HG02938 (cell line): ENCODE data around the gene PPFIA1.
A peak's percentile ranks its signal among the peaks of the same experiment; 100 is the strongest.
"Not testable (repeated sequence)": the region's sequence is repeated elsewhere in the genome, so short reads cannot be mapped to it uniquely, and the experiment has no call there.

Source experiments
- ATAC-seq: cut with Tn5 transposase; IDR thresholded peaks from one replicate; pipeline ENCODE4 v1.9.1; 2021; ENCODE audit warnings: mild to moderate bottlenecking, moderate library complexity; ENCODE audit not compliant: unreplicated experiment

The PPFIA1 gene

GRCh38 chr11:70250876-70251658, 19.4 kb upstream of the PPFIA1 start:
- no peak for ATAC-seq

GRCh38 chr11:70251659-70252321, 18.7 kb upstream of the PPFIA1 start:
- no peak for ATAC-seq

GRCh38 chr11:70252844-70253243, 17.6 kb upstream of the PPFIA1 start:
- no peak for ATAC-seq

- ATAC-seq = no peak
Observed at GRCh38 chr11:70255477-70256116, 14.9 kb upstream of the PPFIA1 start.

GRCh38 chr11:70259077-70259476, 11.4 kb upstream of the PPFIA1 start:
- not testable (repeated sequence) for ATAC-seq

GRCh38 chr11:70262951-70263350, 7.5 kb upstream of the PPFIA1 start:
- ATAC-seq = no peak

GRCh38 chr11:70263363-70263762, 7.1 kb upstream of the PPFIA1 start:
- ATAC-seq = no peak

GRCh38 chr11:70265341-70265740, 5.1 kb upstream of the PPFIA1 start:
- no peak for ATAC-seq

- ATAC-seq = no peak
Observed at GRCh38 chr11:70267405-70267950, 3.0 kb upstream of the PPFIA1 start.

GRCh38 chr11:70268526-70268925, 2.0 kb upstream of the PPFIA1 start:
- ATAC-seq = no peak

GRCh38 chr11:70270877-70271648, 573 bp downstream of the PPFIA1 start:
- ATAC-seq = peak; percentile 32

GRCh38 chr11:70271649-70271953, 1.1 kb downstream of the PPFIA1 start:
- no peak for ATAC-seq

GRCh38 chr11:70272009-70272408, 1.5 kb downstream of the PPFIA1 start:
- ATAC-seq = no peak

GRCh38 chr11:70278994-70279393, 8.5 kb downstream of the PPFIA1 start:
- ATAC-seq = no peak

- ATAC-seq = no peak
Observed at GRCh38 chr11:70281156-70281609, 10.7 kb downstream of the PPFIA1 start.

- no peak for ATAC-seq
Observed at GRCh38 chr11:70282012-70282411, 11.5 kb downstream of the PPFIA1 start.

GRCh38 chr11:70288721-70289120, 18.2 kb downstream of the PPFIA1 start:
- ATAC-seq = no peak

- no peak for ATAC-seq
Observed at GRCh38 chr11:70289582-70289981, 19.1 kb downstream of the PPFIA1 start.

GRCh38 chr11:70290361-70291065, 20.0 kb downstream of the PPFIA1 start:
- no peak for ATAC-seq

- ATAC-seq = no peak
Observed at GRCh38 chr11:70292166-70292565, 21.7 kb downstream of the PPFIA1 start.
